HG03521 (cell line): ENCODE measurements around the gene CYTH3.
"Not testable (repeated sequence)": the region's sequence is repeated elsewhere in the genome, so short reads cannot be mapped to it uniquely, and the experiment has no call there.

Experiments
- ATAC-seq: cut with Tn5 transposase; IDR thresholded peaks from one replicate; pipeline ENCODE4 v1.9.1; 2021; ENCODE audit warnings: mild to moderate bottlenecking, moderate library complexity; ENCODE audit not compliant: unreplicated experiment

Gene CYTH3

GRCh38 chr7:6154542-6155404, 117.7 kb downstream of the CYTH3 start:
- no peak for ATAC-seq

- ATAC-seq, result no peak
These were observed 118.5 kb downstream of the CYTH3 start for GRCh38 chr7:6153646-6154541.

DNA sequence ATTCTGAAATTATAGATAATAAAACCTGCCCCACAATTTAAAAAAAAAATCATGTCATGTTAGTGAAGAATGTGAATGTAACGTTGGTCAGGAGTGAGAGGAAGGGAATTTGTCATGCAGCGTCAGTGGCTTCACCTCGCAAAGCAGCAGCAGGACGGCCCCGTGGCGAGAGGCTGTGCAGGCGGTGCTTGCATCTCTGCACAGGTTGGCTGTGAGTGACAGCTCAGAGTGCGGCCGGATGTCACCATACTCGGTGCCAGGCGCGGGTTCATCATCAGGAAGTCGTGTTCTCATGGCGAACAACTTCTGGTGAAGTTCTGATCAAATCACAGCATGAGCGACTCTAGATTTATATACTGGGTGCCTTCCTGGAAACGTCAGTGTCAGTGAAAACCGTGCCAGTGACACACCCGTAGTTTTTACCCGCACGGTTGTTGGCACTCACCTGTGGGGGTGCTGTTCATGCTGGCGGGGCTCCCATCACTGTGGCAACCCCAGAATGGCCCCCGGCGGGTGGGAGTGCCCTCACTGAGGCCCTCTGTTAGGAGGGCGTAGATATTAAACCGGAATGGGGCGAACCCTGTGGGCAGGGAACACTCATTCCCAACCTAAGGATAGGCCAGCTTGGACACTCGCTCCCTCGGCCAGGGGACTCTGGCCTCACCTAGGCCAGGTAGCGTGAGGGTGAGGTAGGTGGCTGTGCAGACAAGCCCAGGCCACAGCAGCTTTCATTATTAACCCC, 120.3 kb downstream of the CYTH3 start:
- no peak for ATAC-seq

- ATAC-seq, result not testable (repeated sequence)
These were observed 120.9 kb downstream of the CYTH3 start for GRCh38 chr7:6151527-6151926.

DNA sequence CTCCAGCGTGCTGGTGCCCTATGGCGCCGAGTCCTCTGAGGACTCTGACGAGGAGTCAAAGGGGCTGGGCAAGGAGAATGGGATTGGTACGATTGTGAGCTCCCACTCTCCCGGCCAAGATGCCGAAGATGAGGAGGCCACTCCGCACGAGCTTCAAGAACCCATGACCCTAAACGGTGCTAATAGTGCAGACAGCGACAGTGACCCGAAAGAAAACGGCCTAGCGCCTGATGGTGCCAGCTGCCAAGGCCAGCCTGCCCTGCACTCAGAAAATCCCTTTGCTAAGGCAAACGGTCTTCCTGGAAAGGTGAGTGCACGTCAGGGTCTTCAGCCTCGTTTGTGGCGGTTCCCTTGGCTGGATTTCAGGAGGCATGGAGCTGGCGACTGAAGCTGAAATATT, 122.4 kb downstream of the CYTH3 start:
- ATAC-seq, result no peak

- no peak for ATAC-seq
These were observed 123.6 kb downstream of the CYTH3 start for GRCh38 chr7:6148724-6149360.

DNA sequence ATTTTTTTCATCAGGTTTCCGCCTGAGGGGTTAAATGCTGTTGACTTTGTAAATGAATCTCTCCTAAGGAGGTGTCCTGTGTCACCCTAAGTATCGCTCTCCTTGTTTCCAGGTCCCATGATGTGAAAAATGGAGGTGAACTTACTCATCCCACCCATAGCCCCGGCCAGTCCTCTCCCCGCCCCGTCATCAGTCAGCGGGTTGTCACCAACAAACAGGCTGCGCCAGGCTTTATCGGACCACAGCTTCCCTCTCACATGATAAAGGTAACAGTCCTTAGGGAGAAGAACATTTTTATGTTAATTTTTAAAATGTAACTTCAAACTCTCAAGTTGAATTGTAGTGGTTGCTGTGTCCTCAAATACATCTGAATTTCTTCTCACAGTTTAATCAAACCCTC, 124.8 kb downstream of the CYTH3 start:
- no peak for ATAC-seq

DNA sequence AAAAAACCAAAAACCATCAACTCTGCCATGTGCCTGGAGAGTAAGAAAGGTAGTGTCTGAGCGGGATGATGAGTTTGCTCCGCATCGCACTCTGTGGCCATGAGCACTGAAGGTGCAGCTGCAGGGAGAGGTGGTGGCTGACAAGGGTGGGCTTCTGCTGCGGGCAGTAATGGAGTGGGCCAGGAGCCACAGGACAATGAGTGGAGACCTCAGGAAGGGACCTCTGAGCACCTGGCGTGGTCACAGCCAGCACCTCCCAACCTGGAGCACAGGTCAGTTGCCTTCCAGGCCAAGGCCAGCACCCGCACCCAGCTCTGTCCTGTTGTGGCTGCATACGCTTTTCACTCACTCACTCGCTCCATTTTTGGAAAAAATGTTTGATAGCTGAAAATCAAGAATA, 125.8 kb downstream of the CYTH3 start:
- no peak for ATAC-seq

DNA sequence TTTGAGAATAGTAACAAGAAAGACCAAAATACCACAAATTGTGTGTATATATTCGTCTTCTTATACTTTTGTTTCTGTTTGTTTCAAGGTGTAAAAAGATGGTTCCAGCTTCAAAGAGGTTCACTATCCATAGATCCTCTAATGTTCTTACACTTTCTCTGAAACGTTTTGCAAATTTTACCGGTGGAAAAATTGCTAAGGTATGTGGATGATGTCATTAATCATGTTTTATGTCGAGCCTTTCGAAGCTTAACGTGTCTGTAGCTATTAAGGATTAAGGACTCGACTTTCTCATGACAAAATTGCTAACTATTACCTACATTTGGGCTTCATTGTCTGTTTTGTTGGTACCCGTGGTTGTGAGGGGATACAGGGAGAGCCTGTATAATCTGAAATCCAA, 128.4 kb downstream of the CYTH3 start:
- no peak for ATAC-seq

- no peak for ATAC-seq
These were observed 129.5 kb downstream of the CYTH3 start for GRCh38 chr7:6142871-6143380.

- ATAC-seq, result no peak
These were observed 133.0 kb downstream of the CYTH3 start for GRCh38 chr7:6139189-6139996.

GRCh38 chr7:6136475-6136874, 135.9 kb downstream of the CYTH3 start:
- ATAC-seq, result no peak

DNA sequence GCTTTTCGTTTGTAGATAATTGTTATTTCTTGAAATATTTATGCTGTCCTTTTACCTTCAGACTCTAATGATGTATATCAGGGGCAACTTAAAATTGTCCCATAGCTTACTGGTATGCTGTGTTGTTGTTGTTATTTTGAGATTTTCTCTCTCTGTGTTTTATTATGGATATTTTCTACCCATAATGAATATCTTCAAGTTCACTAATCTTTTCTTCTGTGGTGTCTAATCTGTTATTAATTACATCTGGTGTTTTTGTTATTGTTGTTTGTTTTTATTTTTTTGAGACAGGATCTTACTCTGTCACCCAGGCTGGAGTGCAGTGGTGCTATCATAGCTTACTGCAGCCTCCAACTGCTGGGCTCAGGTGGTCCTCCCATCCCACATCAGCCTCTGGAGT, 139.2 kb downstream of the CYTH3 start:
- ATAC-seq, result no peak

DNA sequence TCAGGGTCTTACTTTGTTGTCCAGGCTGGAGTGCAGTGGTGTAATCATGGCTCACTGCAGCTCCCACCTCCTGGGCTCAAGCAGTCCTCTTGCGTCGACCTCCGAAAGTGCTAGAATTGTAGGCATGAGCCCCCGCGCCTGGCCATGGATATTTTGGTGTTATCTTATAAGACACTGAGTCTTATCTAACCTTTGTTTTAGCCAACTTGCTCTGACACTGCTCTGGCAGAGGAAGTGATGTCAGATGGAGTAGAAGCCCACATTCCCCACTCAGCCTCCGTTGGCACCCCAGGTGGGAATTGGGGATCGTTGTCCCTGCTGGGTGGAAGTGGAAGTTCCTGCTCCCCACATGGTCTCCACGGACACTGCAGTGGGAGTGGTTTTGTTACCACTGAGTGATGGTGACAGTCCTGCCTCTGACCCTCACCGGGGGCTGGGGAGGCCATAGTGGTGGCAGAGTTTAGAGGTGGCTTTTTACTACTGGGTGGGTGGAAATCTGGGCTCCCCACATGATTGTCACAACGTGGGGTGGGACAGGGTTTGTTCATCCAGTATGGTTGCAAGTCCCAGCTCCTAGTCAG, 142.3 kb downstream of the CYTH3 start:
- no peak for ATAC-seq

- ATAC-seq, result no peak
These were observed 144.2 kb downstream of the CYTH3 start for GRCh38 chr7:6128205-6128604.

- no peak for ATAC-seq
These were observed 145.3 kb downstream of the CYTH3 start for GRCh38 chr7:6127110-6127490.

DNA sequence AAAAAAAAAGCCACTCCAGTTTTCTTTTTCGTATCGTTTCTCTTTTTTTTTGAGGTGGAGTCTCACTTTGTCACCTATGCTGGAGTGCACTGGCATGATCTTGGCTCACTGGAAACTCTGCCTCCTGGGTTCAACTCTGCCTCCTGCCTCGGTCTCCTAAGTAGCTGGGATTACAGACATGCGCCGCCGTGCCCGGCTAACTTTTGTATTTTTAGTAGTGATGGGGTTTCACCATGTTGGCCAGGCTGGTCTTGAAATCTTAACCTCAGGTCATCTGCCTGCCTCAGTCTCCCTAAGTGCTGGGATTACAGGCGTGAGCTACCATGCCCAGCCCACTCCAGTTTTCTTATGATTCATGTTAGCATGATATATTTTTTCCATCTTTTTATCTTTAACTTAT, 148.6 kb downstream of the CYTH3 start:
- ATAC-seq, result no peak

DNA sequence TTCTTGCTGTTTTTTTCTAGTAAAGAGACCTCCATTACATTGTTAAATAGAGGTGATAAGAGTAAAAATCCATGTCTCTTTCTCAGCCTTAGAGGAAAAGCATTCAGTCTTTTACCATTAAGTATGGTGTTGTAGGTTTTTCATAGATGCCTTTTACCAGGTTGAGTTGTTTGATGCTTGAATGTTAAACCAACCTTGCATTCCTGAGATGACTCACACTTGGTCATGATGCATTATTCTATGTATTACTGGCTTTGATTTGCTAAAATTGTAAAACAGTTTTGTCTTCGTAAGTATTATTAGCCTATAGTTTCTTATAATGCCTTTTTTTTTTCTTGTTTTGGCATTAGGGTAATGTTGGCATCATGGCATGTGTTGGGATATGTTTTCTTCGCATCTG, 151.3 kb downstream of the CYTH3 start:
- no peak for ATAC-seq

DNA sequence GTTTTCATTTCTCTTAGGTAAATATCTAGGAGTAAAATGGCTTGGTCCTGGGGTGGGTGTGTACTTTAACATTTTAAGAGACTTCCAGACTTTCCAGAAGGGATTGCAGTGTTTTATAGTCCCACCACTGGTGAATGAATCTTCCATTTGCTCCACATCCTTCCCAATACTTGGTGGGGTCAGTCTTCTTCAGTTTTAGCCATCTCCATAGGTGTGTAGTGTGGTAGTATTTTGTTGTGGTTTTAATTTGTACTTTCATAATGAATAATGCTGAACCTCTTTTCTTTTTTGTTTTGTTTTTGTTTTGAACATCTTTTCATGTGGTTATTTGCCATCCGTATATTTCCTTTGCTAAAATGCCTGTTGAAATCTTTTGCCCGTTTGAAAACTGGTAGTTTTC, 154.9 kb downstream of the CYTH3 start:
- ATAC-seq, result no peak
